Uterus (tissue), 4 donors: ENCODE data around the gene AIP. TPM values are rescaled to one million over a fixed set of nuclear protein-coding genes. Genes with fewer than 3 reads are reported as not detected.

ENCODE experiments used
- DNase-seq, 2 donors: peaks; one replicate each; pipeline ENCODE4 v3.0.0-alpha.2; 2019 to 2020
- H3K27ac ChIP-seq, 2 donors: fragments of 200-600 bp; sonication (generic); 1 replicate in 1 of 2; 2 replicates in 1 of 2; pipeline ENCODE4 v1.5.1; 2016 to 2018
- H3K27me3 ChIP-seq, 2 donors: fragments of 200-600 bp; sonication (generic); one replicate each; pipeline ENCODE4 v1.5.1; 2018 to 2019; ENCODE audit warnings: control low read depth in 1 of 2
- H3K36me3 ChIP-seq, 2 donors: fragments of 200-600 bp; sonication (generic); one replicate each; pipeline ENCODE4 v1.5.1; 2019; ENCODE audit warnings: control low read depth in 1 of 2
- H3K4me1 ChIP-seq, 2 donors: fragments of 200-600 bp; sonication (generic); one replicate each; pipeline ENCODE4 v1.5.1; 2018 to 2019; ENCODE audit warnings: control low read depth in 1 of 2
- H3K4me3 ChIP-seq, 2 donors: fragments of 200-600 bp; sonication (generic); 1 replicate in 1 of 2; 2 replicates in 1 of 2; pipeline ENCODE4 v1.5.1; 2018 to 2019; ENCODE audit warnings: mild to moderate bottlenecking in 1 of 2
- H3K9me3 ChIP-seq, 2 donors: fragments of 200-600 bp; sonication (generic); one replicate each; pipeline ENCODE4 v1.5.1; 2019; ENCODE audit warnings: control low read depth in 1 of 2
- POLR2A ChIP-seq, 2 donors: fragments of 450-650 bp; IDR thresholded peaks; one replicate each; pipeline ENCODE4 v1.6.1; 2016; ENCODE audit warnings: antibody characterized with exemption in 2 of 2, mild to moderate bottlenecking in 1 of 2, moderate library complexity in 1 of 2
- intact Hi-C: fragments of 100-400 bp; cut with DNase I; formaldehyde crosslinking; loops from one replicate; pipeline ENCODE4 v1.15.1; 2023; ENCODE audit warnings: low total_unique reads
- microRNA-seq: library from miRNA; unstranded; fragments of <30 nt; microRNA quantifications from one replicate; pipeline ENCODE4, GENCODE V29; 2016; ENCODE audit warnings: borderline microRNAs expressed, borderline replicate concordance
- small RNA-seq: library from RNA; depleted of rRNA; stranded (forward); fragments of <200 nt; gene quantifications from one replicate; pipeline ENCODE3, GENCODE V24; 2016
- total RNA-seq, 4 donors: library from RNA; depleted of rRNA in 3 of 4; stranded (reverse); fragments of >200 nt in 3 of 4; gene quantifications; one replicate each; pipeline versions ENCODE4 v1.1.0 to v1.2.4, GENCODE V29; 2014 to 2023
- TF ChIP-seq, protein P1 (sequence below), 4 experiments: fragments of 200-600 bp in 2 of 4; fragments of 450-650 bp in 2 of 4; sonication (generic) in 2 of 4; IDR thresholded peaks; one replicate each; pipeline ENCODE4 v1.5.1; 2016 to 2019; ENCODE audit warnings: antibody characterized with exemption in 4 of 4, mild to moderate bottlenecking in 2 of 4, moderate library complexity in 1 of 4
- donor health status: DM: yes; HTN: yes; CAD: no.

AIP gene
- total RNA-seq, 4 donors from 2014 or later = 52.9 to 131 (median 85.5) TPM

DNA sequence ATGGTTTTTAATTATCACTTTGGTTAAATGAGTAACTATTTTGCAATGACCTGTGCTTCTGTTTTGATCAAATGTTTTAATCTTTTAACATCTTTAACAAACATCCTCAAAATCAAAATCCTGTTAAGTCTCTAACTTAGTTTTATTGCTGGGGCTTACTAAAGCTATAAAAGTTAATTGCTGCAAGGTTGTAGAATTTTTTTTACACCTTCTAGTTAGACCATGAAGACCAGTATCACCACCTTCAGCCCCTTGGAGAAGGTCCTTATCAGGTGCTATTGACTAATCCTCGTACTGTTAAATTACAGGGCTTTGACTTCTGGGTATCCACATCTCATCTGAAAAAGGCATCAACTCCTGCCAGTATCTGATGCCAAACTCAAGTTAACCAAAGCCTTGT lies 52.7 kb downstream of the AIP start:
- H3K4me3 ChIP-seq = no peak overlapping the region
- no peaks in the 10 kb centered on the region for H3K27me3 ChIP-seq
- DNase-seq = no peak
- intact Hi-C loops = no loop called here
- no peaks in the 10 kb centered on the region for H3K9me3 ChIP-seq
- no peak for TF ChIP-seq POLR2A (IDR thresholded peaks at IDR 0.05)
- TF ChIP-seq, protein P1, sequence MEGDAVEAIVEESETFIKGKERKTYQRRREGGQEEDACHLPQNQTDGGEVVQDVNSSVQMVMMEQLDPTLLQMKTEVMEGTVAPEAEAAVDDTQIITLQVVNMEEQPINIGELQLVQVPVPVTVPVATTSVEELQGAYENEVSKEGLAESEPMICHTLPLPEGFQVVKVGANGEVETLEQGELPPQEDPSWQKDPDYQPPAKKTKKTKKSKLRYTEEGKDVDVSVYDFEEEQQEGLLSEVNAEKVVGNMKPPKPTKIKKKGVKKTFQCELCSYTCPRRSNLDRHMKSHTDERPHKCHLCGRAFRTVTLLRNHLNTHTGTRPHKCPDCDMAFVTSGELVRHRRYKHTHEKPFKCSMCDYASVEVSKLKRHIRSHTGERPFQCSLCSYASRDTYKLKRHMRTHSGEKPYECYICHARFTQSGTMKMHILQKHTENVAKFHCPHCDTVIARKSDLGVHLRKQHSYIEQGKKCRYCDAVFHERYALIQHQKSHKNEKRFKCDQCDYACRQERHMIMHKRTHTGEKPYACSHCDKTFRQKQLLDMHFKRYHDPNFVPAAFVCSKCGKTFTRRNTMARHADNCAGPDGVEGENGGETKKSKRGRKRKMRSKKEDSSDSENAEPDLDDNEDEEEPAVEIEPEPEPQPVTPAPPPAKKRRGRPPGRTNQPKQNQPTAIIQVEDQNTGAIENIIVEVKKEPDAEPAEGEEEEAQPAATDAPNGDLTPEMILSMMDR (IDR thresholded peaks at IDR 0.05) = no peak
- H3K4me1 ChIP-seq = no peaks in the 10 kb centered on the region
- no peak overlapping the region for H3K27ac ChIP-seq
- H3K36me3 ChIP-seq = no peaks in the 10 kb centered on the region

DNA sequence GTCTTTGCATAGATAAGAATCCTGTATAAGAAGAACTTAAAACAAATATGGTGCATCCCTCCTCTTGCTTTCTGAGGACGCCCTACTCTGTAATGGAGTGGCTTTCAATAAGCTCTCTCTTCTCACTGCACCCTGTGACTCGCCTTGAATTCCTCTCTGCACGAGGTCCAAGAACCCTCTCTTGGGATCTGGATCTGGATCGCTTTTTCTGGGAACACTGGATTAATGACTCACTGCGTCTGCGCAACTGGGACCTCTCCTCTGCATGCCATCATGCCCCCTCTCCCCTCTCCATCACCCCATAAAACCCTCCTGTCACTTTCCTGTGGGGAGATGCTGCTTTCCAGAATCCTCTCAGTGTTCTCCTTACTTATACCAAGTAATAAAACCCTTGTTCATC lies 55.5 kb downstream of the AIP start:
- Histone ChIP-seq H3K4me1 (no peaks in the 10 kb centered on the region), H3K27ac (no peak overlapping the region), H3K27me3 (no peaks in the 10 kb centered on the region), H3K36me3 (no peaks in the 10 kb centered on the region), H3K4me3 (no peak overlapping the region), H3K9me3 (no peaks in the 10 kb centered on the region)
- intact Hi-C loops = no loop called here
- no peak for DNase-seq
- TF ChIP-seq, protein P1 (IDR thresholded peaks at IDR 0.05) = no peak
- TF ChIP-seq POLR2A (IDR thresholded peaks at IDR 0.05) = no peak

DNA sequence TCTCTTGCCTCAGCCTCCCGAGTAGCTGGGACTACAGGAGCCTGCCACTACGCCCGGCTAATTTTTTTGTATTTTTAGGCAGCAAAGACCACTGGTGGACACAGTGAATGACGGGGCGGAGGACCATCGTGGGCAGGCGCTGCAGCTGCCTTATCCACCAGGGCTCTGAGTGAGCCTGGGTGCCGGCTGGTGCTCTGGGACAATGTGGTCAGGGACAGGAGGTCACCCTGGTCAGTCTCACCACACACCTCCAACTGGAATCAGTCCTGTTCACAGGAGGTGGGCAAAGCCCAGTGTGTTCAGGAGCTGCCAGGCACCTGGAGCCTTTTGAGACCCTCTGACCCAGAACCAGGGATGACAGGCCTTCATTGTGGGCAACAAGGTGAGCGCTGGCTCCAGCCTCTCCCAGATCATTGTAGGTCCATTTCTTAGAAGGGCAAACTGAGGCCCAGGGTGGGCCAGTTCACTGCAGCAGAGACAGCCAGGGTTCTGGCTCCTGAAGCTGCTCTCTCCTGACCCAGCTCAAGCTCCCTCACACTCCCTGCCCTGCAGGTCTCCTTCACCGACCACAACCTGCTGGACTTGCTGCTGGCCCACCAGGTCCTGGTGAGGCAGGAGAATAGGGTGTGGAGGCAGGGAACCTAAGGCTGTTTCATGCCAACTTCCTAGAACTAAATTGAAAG lies 56.1 kb downstream of the AIP start:
- Histone ChIP-seq H3K27me3 (no peaks in the 10 kb centered on the region), H3K36me3 (no peaks in the 10 kb centered on the region), H3K9me3 (no peaks in the 10 kb centered on the region), H3K4me1 (no peaks in the 10 kb centered on the region), H3K4me3 (no peak overlapping the region), H3K27ac (no peak overlapping the region)
- TF ChIP-seq POLR2A (IDR thresholded peaks at IDR 0.05) = no peak
- TF ChIP-seq, protein P1 (IDR thresholded peaks at IDR 0.05) = no peak
- DNase-seq = no peak
- intact Hi-C loops = no loop called here

DNA sequence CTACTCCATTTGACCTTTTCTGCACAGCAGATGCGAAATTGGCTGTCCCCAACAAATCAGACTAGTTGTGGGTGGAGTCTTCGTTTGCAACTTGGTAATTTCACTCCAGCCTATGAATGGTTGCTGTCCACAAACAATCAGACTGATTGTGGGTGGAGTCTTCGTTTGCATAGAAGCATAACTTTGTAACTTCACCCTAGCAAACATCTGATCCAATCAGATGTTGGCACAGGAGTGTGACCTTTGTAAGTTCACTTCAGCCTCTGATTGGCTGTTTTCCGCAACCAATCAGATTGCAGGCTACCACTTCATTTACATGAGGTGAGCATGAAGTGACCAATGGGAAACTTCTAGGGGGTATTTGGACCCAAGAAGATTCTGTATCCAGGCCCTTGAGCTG lies 56.7 kb downstream of the AIP start:
- H3K9me3 ChIP-seq = no peaks in the 10 kb centered on the region
- H3K36me3 ChIP-seq = no peaks in the 10 kb centered on the region
- no peak overlapping the region for H3K27ac ChIP-seq
- DNase-seq = no peak
- intact Hi-C loops = no loop called here
- no peak overlapping the region for H3K4me3 ChIP-seq
- H3K4me1 ChIP-seq = no peaks in the 10 kb centered on the region
- no peaks in the 10 kb centered on the region for H3K27me3 ChIP-seq
- TF ChIP-seq, protein P1 (IDR thresholded peaks at IDR 0.05) = no peak
- no peak for TF ChIP-seq POLR2A (IDR thresholded peaks at IDR 0.05)

Small RNAs within 50 kb of the gene (microRNA-seq; reads per million reads assigned to microRNA genes)
- gene MIR6752 = not detected

Small RNAs within 50 kb of the gene (small RNA-seq; reads per million reads assigned to genes)
- not detected for gene MIR6752

Other genes with a start within 250 kb of the AIP start
- gene GRK2, start 216.6 kb upstream of the AIP start, total RNA-seq = 10 to 100 TPM; 25.0 to 93.8 (median 64.2) TPM
- 10 to 100 TPM in 3 of 4 donors, 1 to 10 TPM in 1; 7.4 to 63.7 (median 22.5) TPM for gene ANKRD13D, start 193.7 kb upstream of the AIP start, total RNA-seq
- gene SSH3, start 179.5 kb upstream of the AIP start, total RNA-seq = 10 to 100 TPM in 3 of 4 donors, 1 to 10 TPM in 1; 7.7 to 48.8 (median 19.1) TPM
- gene POLD4, start 129.5 kb upstream of the AIP start, total RNA-seq = 10 to 100 TPM in 3 of 4 donors, 1 to 10 TPM in 1; 8.7 to 65.6 (median 31.3) TPM
- 10 to 100 TPM in 1 of 4 donors, 1 to 10 TPM in 2, under 1 TPM in 1; 0.77 to 19.3 (median 7.4) TPM for gene CLCF1, start 109.4 kb upstream of the AIP start, total RNA-seq
- 10 to 100 TPM in 2 of 4 donors, 1 to 10 TPM in 2; 2.6 to 37.3 (median 11.6) TPM for gene RAD9A, start 91.0 kb upstream of the AIP start, total RNA-seq
- gene PPP1CA, start 81.2 kb upstream of the AIP start, total RNA-seq = 100 to 1,000 TPM in 1 of 4 donors, 10 to 100 TPM in 3; 15.9 to 180 (median 77.1) TPM
- 1 to 10 TPM in 2 of 4 donors, not detected in 2; 1.3 to 2.5 TPM for gene TBC1D10C, start 78.9 kb upstream of the AIP start, total RNA-seq
- gene CARNS1, start 67.3 kb upstream of the AIP start, total RNA-seq = 1 to 10 TPM in 1 of 4 donors, under 1 TPM in 1, not detected in 2; 0.76 to 3.3 TPM
- 10 to 100 TPM; 25.6 to 45.0 (median 30.7) TPM for gene RPS6KB2, start 54.5 kb upstream of the AIP start, total RNA-seq
- gene PTPRCAP, start 45.3 kb upstream of the AIP start, total RNA-seq = 1 to 10 TPM in 3 of 4 donors, under 1 TPM in 1; 0.29 to 5.0 (median 1.9) TPM
- 10 to 100 TPM; 34.7 to 79.2 (median 69.0) TPM for gene CORO1B, start 39.5 kb upstream of the AIP start, total RNA-seq
- gene GPR152, start 30.3 kb upstream of the AIP start, total RNA-seq = not detected
- gene CABP4, start 27.7 kb upstream of the AIP start, total RNA-seq = 1 to 10 TPM in 1 of 4 donors, under 1 TPM in 1, not detected in 2; 0.67 to 1.9 TPM
- 10 to 100 TPM in 3 of 4 donors, 1 to 10 TPM in 1; 6.9 to 59.5 (median 36.0) TPM for gene TMEM134, start 13.8 kb upstream of the AIP start, total RNA-seq
- gene PITPNM1, start 22.3 kb downstream of the AIP start, total RNA-seq = 10 to 100 TPM in 3 of 4 donors, 1 to 10 TPM in 1; 7.9 to 89.7 (median 15.2) TPM
- gene CDK2AP2, start 25.1 kb downstream of the AIP start, total RNA-seq = 10 to 100 TPM in 1 of 4 donors, 1 to 10 TPM in 3; 2.1 to 28.7 (median 6.9) TPM
- gene CABP2, start 40.4 kb downstream of the AIP start, total RNA-seq = not detected
- 100 to 1,000 TPM; 410 to 885 (median 651) TPM for gene GSTP1, start 100.8 kb downstream of the AIP start, total RNA-seq
- 100 to 1,000 TPM in 3 of 4 donors, 10 to 100 TPM in 1; 75.6 to 207 (median 142) TPM for gene NDUFV1, start 123.9 kb downstream of the AIP start, total RNA-seq
- 1 to 10 TPM in 2 of 4 donors, not detected in 2; 3.5 to 7.6 TPM for gene NUDT8, start 146.9 kb downstream of the AIP start, total RNA-seq
- gene TBX10, start 156.7 kb downstream of the AIP start, total RNA-seq = not detected
- not detected for gene ACY3, start 167.7 kb downstream of the AIP start, total RNA-seq
- 1 to 10 TPM in 1 of 4 donors, not detected in 3; 1.2 TPM for gene ALDH3B2, start 191.6 kb downstream of the AIP start, total RNA-seq